NCI-H524 treated with DMSO at 0.1 percent for 48 hours (cell line): Measurements from ENCODE around the gene ARMC5.
"Not testable (repeated sequence)": the region's sequence is repeated elsewhere in the genome, so short reads cannot be mapped to it uniquely, and the experiment has no call there.

Source experiments
- DNase-seq: peaks from one replicate; lab custom pipeline; 2025; lab: John Stamatoyannopoulos, UW

ARMC5 gene

GRCh38 chr16:31499928-31500327, 40.6 kb downstream of the ARMC5 start:
- DNase-seq = no peak

GRCh38 chr16:31501226-31501965, 42.1 kb downstream of the ARMC5 start:
- DNase-seq = no peak

- no peak for DNase-seq
These were observed 42.7 kb downstream of the ARMC5 start for GRCh38 chr16:31501966-31502348.

GRCh38 chr16:31502981-31503380, 43.7 kb downstream of the ARMC5 start:
- no peak for DNase-seq

- not testable (repeated sequence) for DNase-seq
These were observed 44.3 kb downstream of the ARMC5 start for GRCh38 chr16:31503555-31503954.

GRCh38 chr16:31504159-31504558, 44.9 kb downstream of the ARMC5 start:
- DNase-seq = no peak

- DNase-seq = no peak
These were observed 46.2 kb downstream of the ARMC5 start for GRCh38 chr16:31505483-31505882.

- no peak for DNase-seq
These were observed 48.3 kb downstream of the ARMC5 start for GRCh38 chr16:31507617-31507928.

GRCh38 chr16:31507929-31508705, 48.8 kb downstream of the ARMC5 start, which contains the start of gene RUSF1:
Gene RUSF1, minus strand, starts transcription at chr16:31508391. Its CDS starts 18 bp downstream, at chr16:31508373.
- DNase-seq = no peak

GRCh38 chr16:31508706-31509195, 49.5 kb downstream of the ARMC5 start:
- DNase-seq = no peak

GRCh38 chr16:31513126-31513525, 53.8 kb downstream of the ARMC5 start:
- no peak for DNase-seq

- no peak for DNase-seq
These were observed 54.6 kb downstream of the ARMC5 start for GRCh38 chr16:31513884-31514283.
